HL-60 (cell line): ENCODE measurements around the gene MALRD1.

Experiments
- CTCF ChIP-seq: IDR thresholded peaks from one replicate; pipeline ENCODE4 v1.5.1; 2011; ENCODE audit warnings: low read length, control low read depth, inconsistent platforms; ENCODE audit not compliant: insufficient read depth
- POLR2AphosphoS5 ChIP-seq: IDR thresholded peaks from 2 replicates; pipeline ENCODE4 v1.6.1; 2012; ENCODE audit warnings: low read depth

GRCh38 chr10:19283285-19283684 is 234.7 kb downstream of the MALRD1 start:
- TF ChIP-seq CTCF (no peak), POLR2AphosphoS5 (no peak)
